ENCODE measurements around the gene OR2D2.

- TF ChIP-seq CTCF (IDR thresholded peaks at IDR 0.05; ENCODE audit: insufficient read depth, low read depth, low read length) (no peak), EZH2 (IDR thresholded peaks at IDR 0.05; ENCODE audit: insufficient read depth, low read length) (no peak)
Observed at GRCh38 chr11:6871278-6871677, 21.0 kb downstream of the OR2D2 start.
